SH-SY5Y (cell line): ENCODE data around the gene SH3BGRL2.

Experiments
- GATA2 ChIP-seq: IDR thresholded peaks from 2 replicates; pipeline ENCODE4 v1.6.1; 2011; ENCODE audit warnings: mild to moderate bottlenecking, low read depth, low read length
- GATA3 ChIP-seq: IDR thresholded peaks from 2 replicates; pipeline ENCODE4 v1.6.1; 2011; ENCODE audit warnings: low read depth, mild to moderate bottlenecking, low read length, moderate library complexity

GRCh38 chr6:79657238-79657637, 26.1 kb downstream of the SH3BGRL2 start:
- TF ChIP-seq GATA3 (no peak), GATA2 (no peak)
